GM15510 (cell line): Measurements from ENCODE around the gene MALT1.

Experiments used
- POLR2A ChIP-seq: IDR thresholded peaks from 3 replicates; pipeline ENCODE4 v1.6.1; 2011; ENCODE audit warnings: borderline replicate concordance; ENCODE audit not compliant: insufficient read length; ENCODE audit errors: extremely low read depth

The MALT1 gene

DNA sequence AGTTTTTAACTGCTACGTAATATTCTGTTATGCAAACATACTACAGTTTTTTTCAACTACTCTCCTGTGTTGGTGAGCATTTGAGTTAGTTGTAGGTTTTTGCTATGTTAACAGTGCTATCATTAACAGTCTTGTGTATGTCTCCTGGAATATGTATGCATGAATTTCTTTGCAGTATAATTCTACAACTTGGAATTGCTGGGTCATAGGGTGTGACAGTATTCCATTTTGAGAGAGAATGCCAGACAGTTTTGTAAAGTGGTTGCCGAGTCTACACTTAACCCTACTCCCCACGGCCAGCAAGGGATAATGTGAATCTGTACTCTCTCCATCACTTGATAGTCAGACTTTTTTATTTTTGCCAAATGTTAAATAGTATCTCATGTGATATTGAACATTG, 67.1 kb downstream of the MALT1 start:
- no peak for TF ChIP-seq POLR2A

DNA sequence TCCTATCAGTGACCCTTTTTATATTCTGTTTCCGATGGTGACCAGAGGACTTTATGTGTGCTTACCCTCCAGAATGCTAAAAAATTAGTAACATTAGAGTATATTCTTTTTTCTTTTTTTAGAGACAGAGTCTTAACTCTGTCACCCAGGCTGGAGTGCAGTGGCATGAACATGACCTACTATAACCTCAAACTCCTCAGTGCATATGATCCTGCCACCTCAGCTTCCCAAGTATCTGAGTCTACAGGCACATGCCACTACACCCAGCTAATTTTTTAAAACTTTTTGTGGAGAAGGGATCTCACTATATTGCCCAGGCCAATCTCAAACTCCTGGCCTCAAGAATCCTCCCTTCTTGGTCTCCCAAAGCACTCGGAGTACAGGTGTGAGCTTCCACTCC, 74.6 kb downstream of the MALT1 start:
- no peak for TF ChIP-seq POLR2A

DNA sequence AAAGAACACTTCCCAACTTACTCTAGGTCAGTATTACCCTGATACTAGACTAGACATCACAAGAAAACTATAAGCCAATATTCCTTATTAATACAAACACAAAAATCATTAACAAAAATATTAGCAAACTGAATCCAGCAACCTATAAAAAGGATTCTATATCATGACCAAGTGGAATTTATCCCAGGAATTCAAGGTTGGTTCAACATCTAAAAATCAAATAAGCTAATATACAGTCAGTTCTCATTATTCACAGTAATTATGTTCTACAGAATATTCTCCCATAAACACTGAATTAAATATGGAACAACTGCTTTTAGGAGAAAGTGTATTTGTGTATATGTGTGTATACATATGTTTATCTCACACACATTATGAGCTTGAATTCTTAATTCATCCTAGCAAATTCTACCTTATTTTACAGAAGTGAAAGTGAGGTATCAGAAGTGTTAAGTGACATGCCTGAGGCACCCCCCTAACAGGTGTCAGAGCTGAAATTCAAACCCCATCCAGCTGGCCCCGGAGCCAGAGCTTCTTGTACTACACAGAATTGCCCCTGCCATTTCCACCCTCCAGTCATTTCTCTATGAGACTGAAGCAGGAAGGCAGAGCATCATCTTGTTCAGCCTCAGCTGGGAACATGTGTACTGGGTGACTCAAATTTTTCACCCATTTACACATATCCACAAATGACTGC, 77.8 kb downstream of the MALT1 start:
- TF ChIP-seq POLR2A, result no peak

DNA sequence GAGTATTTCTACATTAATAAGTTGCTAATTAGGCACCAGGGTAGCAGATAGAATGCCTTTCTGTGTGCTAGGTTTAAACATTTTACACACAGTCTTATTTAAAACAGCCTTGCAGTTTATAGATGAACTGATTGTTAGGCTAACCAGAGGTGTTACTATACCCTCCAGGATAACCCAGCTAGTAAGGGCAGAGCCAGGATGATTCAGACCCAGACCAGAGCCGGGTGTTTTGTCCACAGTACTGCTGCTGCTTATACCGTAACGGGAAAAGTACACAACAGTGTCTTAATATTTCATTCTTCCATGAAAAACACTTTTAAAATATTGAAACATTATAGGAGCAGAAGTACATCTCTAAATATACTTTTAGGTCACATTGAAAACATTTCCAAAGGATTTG, 82.7 kb downstream of the MALT1 start:
- TF ChIP-seq POLR2A, result no peak

DNA sequence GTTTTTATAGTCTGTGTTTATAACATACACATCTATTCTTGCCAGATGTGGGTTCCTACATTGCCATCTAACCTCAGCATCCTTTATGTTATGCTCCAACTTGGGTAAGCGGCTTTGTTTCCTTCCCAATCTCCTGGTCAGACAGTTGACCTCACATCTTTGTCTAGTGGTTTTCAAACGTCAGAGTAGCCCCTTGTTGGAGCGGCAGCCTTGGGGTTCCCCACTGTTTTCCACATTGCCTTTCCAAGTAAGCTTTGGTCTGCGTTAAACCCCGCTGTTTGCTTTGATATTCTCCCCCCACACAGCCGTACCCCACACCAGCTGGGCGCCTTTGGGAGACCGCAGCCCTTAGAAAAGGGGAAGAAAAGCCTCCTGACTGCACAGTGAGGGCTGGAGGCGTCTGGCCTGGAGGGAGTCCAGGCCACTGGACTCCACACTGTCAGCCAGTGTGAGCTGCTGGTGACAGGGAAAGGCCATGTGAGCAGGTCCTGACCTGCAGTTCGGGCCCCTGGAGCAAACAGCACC, 83.3 kb downstream of the MALT1 start:
- TF ChIP-seq POLR2A, result no peak

DNA sequence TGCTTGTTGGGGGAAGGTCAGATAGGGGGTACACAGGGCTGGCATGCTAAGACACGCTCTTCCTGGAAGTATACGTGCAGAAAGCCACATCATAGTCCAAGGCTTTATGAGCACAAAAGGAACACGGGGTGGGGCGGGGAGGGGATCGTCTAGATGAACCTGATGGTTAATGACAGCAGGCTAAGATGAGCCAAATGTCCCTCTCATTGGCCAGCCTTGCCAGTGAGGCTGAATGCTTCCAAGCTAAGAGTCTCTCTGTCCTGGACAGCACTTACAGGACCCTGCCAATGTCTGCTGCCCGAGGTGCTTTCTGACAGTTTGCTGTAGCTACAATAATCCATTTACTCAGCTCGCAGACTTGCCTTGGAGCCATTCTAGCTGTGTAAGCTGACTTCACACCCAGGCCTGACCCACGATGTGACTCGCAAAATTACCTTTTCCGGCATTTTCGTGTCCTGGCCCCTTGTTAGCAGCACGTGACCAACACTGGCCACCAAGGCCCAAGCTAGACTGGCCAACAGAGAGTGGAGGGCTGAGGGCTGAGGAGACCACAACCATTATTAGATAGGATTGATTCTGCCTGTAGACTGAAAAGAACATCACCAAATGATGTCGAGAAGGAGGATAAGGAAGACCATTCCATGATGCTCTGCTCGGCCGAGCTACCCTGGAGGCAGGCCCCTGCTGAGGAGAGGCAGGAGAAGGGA, 84.2 kb downstream of the MALT1 start:
- no peak for TF ChIP-seq POLR2A

DNA sequence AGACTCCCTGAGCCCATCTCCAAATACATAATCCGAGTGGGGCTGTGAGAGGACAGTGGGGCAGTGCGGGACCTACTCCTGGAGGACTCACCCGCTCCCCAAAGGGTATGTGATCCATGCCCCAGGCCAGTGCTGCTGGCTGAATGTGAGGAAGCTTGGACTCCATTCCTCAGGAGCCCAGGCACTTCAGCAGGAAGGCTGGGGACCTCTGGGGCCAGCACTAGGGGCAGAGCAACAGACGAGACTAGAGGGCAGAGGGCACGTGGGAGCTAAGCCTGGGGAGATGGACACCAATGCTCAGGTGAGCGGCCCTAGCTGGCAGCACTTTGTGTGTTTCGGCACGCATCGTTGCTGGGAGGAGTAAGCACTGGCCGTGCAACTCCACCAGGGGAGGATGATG, 84.9 kb downstream of the MALT1 start:
- no peak for TF ChIP-seq POLR2A

DNA sequence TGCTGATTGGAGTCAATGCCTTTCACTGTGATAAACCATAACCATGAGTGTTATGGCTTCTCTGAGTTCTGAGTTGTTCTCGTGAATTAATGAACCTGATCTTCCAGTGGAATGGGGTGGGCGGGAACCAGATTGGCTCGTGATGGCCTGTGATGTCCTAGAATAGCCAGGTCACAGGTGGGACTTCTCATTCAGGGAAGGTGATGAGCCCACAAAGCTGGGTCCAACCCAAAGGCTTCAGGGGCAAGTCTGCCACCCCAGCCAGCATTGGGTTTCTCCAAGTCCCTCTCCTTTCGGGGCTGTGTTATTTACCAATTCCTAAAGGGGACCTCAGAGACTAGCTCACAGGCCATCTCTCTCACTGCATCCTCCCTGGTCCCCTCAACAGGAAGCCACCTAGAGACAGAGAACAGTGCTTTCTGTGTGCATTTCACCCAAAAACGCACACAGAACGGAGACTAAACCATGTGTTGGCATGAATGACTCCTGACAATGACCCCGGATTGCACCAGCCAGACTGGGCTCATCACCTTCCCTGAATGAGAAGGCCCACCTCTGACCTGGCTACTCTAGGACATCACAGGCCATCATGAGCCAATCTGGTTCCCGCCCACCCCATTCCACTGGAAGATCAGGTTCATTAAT, 85.5 kb downstream of the MALT1 start:
- TF ChIP-seq POLR2A, result no peak

DNA sequence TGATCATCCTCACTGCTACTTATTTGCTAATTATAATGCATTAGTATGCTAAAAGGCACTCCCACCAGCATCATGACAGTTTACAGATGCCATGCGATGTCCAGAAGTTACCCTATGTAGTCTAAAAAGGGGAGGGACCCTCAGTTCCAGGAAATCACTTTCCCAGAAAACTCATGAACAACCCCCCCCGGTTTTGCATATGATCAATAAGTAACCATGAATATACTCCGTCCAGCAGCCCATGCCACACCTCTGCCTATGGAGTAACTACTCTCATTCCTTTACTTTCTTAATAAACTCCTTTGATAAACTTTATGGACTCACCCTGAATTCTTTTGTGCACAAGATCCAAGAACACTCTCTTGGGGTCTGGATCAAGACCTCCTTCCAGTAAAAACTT, 86.8 kb downstream of the MALT1 start:
- TF ChIP-seq POLR2A, result no peak

DNA sequence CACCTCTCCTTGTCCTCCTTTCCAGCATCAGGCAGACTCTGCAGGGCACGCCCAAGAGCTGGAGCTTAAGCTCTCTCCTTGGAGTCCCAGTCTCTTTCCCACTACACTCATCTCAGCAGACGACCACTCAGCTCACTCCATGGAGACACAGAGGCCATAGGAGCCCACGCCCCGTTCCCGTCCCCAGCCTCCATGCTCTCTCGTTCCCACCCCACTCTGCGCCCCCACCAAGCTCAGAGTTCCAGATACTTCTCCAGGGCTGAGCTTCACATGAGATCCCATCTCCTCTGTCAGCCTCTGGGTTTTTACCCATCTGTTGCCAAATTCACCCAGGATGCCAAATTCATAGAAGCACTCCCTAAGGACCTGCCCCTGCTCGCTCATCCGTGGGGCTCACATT, 87.3 kb downstream of the MALT1 start:
- TF ChIP-seq POLR2A, result no peak

DNA sequence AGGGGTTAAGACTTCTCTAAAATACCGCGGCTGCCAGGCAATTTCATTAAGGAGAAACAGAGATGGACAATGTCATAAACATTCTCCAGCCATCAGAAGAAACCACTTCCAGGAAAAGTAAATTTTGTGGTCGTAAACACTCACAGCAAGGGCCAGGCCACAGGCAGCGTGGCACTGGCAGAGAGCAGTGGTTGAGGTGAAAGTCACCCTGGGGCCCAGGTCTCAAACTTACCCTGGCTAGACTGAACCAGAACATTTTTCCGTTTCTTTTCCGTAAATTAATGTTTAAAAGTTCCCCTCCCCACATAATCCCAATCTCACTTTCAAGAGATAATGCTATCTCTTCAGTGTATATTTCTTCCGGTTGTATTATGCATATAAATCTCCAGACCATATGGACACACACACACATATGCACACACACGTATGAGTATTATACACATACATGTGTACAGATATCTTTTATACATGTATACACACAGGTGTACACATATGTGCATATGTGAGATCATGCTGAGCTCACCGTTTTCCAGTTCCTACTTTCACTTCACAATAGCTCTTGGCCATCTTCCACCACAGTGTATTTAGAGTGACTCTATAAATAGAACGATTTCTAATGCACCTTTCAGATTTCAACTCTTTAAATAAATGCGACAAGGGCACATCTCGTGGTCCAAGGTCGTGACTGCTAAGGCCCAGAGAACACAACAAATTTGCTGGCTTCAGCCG, 90.1 kb downstream of the MALT1 start:
- no peak for TF ChIP-seq POLR2A

DNA sequence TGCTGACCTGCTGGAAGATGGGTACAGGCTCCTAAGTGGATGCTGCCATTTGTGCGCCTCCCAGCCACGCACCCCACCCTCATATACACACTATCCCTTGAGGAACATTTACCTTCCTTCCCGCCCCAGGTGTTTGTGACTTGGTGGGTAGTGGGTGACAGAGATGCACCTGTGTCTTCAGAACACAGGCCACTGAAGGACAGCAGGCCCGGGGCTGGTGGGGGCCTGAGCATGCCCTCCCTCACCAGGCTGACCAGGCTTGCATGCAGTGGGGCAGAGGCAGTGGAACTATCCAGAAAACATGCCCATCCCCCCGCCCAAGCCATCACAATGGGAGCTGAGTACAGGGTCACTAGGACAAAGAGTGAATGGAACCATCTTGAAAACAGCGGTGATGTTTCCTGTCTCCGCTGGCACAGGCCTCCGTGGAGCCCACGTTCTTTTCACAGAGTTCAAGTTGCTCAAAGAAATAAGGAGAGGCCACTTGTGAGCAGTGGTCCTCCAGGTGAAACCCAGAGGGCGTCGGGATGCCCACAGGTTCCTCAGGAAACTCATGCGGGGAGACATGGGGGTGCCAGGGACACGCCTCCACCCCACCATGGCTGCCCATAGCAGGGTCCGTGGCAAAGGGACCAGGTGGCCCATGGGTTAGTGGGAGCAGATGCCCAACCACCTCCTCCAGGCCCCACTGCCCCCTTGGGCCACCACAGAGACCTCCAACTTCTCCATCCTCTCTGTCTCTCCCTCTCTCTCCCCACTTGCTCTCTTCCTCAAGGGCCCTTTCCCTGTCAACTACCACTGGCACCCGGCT, 90.9 kb downstream of the MALT1 start:
- no peak for TF ChIP-seq POLR2A

DNA sequence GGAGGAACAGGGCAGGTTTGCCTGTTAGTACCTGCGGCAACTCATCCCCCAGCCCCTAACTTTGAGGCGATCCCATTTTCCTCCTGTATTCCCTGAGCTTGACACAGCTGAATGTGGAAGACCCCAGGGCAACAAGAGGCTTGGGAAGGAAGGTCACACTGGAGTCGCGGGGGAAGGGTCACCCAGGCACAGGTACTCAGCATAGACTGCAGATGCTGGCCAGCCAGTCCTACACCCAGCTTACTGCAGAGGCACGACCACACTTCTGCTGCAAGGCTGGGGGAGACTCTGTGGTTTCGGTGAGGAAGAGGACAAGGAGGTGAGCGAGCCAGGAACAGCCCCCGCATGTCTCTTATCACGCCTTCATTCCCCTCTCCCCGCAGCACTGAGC, 91.5 kb downstream of the MALT1 start:
- no peak for TF ChIP-seq POLR2A

DNA sequence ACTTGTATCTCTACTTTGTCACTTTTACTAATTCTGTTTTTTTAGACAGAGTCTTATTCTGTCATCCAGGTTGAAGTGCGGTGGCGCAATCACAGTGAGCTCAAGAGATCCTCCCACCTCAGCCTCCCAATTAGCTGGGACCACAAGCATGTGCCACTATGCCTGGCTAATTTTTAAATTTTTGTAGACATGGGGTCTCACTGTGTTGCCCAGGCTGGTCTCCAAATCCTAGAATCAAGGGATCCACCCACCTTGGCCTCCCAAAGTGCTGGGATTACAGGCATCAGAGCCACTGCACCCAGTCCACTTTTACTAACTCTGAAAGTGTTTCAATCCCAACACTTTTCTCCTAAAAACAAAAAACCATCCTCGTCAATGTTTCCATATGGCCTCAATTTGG, 94.9 kb downstream of the MALT1 start:
- no peak for TF ChIP-seq POLR2A
